HEK293 (cell line): ENCODE results near the gene DAAM2.

Experiments used
- BCL6B ChIP-seq: fragments of 450-650 bp; formaldehyde crosslinking; IDR thresholded peaks from 2 replicates; pipeline ENCODE4 v1.5.1; 2017; ENCODE audit warnings: missing biosample characterization, missing genetic modification characterization
- HOXC10 ChIP-seq: sonication (generic); formaldehyde crosslinking; IDR thresholded peaks from 2 replicates; pipeline ENCODE4 v1.8.1; 2023; ENCODE audit warnings: mild to moderate bottlenecking, missing genetic modification reagents
- KLF16 ChIP-seq: fragments of 450-650 bp; formaldehyde crosslinking; IDR thresholded peaks from 2 replicates; pipeline ENCODE4 v1.5.1; 2017; ENCODE audit warnings: missing biosample characterization, missing genetic modification characterization
- ZBTB7A ChIP-seq: fragments of 450-650 bp; formaldehyde crosslinking; IDR thresholded peaks from 2 replicates; pipeline ENCODE4 v1.5.1; 2016; ENCODE audit warnings: low read depth, missing biosample characterization, missing genetic modification characterization
- ZFP41 ChIP-seq: fragments of 450-650 bp; formaldehyde crosslinking; IDR thresholded peaks from 2 replicates; pipeline ENCODE4 v1.5.1; 2016; ENCODE audit warnings: missing biosample characterization, missing genetic modification characterization, borderline replicate concordance
- ZNF555 ChIP-seq: fragments of 450-650 bp; formaldehyde crosslinking; conservative IDR thresholded peaks from 2 replicates; pipeline ENCODE4 v1.5.1; 2017; ENCODE audit warnings: missing biosample characterization, mild to moderate bottlenecking, missing genetic modification characterization, inconsistent platforms
- ZNF792 ChIP-seq: fragments of 450-650 bp; formaldehyde crosslinking; IDR thresholded peaks from 2 replicates; pipeline ENCODE4 v1.5.1; 2016; ENCODE audit warnings: missing biosample characterization, missing genetic modification characterization
- TF ChIP-seq, protein P1 (sequence below): fragments of 450-650 bp; formaldehyde crosslinking; IDR thresholded peaks from 2 replicates; pipeline ENCODE4 v1.5.1; 2016; ENCODE audit warnings: missing biosample characterization, missing genetic modification characterization

DNA sequence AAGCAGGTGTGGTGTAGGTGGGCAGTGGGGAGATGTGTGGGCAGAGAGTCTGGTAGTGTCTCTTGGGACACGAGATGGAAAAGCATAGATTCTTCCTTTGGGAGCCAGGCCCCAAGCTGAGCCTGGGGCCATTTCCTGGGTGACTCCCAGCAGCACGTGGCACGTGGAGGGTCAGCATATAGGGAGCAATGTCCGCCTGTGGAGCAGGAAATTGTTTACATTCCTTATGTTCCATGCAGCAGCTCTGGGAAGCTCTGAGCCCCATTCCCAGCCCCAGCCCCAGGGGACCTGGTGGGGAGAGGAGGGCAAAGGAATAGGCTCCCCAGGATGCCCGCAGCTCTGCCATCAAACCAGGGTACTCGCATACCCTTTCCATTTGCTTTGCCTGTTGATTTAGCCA, 57.6 kb downstream of the DAAM2 start:
- TF ChIP-seq HOXC10 (no peak), KLF16 (tag by site-specific recombination) (no peak), ZBTB7A (tag by site-specific recombination) (no peak), ZNF555 (tag by site-specific recombination) (no peak), ZNF792 (tag by site-specific recombination) (no peak), ZFP41 (tag by site-specific recombination) (no peak), BCL6B (tag by site-specific recombination) (no peak)
- TF ChIP-seq, protein P1, sequence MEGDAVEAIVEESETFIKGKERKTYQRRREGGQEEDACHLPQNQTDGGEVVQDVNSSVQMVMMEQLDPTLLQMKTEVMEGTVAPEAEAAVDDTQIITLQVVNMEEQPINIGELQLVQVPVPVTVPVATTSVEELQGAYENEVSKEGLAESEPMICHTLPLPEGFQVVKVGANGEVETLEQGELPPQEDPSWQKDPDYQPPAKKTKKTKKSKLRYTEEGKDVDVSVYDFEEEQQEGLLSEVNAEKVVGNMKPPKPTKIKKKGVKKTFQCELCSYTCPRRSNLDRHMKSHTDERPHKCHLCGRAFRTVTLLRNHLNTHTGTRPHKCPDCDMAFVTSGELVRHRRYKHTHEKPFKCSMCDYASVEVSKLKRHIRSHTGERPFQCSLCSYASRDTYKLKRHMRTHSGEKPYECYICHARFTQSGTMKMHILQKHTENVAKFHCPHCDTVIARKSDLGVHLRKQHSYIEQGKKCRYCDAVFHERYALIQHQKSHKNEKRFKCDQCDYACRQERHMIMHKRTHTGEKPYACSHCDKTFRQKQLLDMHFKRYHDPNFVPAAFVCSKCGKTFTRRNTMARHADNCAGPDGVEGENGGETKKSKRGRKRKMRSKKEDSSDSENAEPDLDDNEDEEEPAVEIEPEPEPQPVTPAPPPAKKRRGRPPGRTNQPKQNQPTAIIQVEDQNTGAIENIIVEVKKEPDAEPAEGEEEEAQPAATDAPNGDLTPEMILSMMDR (tag by site-specific recombination), result no peak
